ENCODE results near the gene SLC29A4.

DNA sequence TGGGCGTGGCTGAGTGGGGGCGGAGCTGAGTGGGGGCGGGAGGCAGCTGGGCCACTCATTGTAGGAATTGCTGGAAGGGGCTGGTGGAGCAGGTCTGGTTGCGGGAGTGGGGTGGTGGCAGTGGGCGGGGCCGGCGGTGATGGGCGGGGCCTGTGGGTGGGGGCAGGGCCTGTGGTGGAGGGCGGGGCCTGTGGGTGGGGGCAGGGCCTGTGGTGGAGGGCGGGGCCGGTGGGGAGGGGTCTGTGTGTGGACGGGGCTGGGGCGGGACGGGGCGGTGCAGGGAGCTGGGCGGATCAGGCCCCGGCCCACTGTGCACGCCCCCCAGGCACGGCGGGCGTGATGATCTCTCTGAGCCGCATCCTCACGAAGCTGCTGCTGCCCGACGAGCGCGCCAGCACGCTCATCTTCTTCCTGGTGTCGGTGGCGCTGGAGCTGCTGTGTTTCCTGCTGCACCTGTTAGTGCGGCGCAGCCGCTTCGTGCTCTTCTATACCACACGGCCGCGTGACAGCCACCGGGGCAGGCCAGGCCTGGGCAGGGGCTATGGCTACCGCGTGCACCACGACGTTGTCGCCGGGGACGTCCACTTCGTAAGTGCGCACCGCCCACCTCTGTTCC is 14.0 kb downstream of the SLC29A4 start:
- TF ChIP-seq, protein P1, sequence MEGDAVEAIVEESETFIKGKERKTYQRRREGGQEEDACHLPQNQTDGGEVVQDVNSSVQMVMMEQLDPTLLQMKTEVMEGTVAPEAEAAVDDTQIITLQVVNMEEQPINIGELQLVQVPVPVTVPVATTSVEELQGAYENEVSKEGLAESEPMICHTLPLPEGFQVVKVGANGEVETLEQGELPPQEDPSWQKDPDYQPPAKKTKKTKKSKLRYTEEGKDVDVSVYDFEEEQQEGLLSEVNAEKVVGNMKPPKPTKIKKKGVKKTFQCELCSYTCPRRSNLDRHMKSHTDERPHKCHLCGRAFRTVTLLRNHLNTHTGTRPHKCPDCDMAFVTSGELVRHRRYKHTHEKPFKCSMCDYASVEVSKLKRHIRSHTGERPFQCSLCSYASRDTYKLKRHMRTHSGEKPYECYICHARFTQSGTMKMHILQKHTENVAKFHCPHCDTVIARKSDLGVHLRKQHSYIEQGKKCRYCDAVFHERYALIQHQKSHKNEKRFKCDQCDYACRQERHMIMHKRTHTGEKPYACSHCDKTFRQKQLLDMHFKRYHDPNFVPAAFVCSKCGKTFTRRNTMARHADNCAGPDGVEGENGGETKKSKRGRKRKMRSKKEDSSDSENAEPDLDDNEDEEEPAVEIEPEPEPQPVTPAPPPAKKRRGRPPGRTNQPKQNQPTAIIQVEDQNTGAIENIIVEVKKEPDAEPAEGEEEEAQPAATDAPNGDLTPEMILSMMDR (IDR thresholded peaks at IDR 0.05; ENCODE audit: control extremely low read depth in 1 of 3, insufficient read depth in 1 of 3, low read depth in 1 of 3, low read length in 3 of 3): no peak
- TF ChIP-seq MAFK (IDR thresholded peaks at IDR 0.05; ENCODE audit: low read depth, low read length) (no peak), POLR2A (IDR thresholded peaks at IDR 0.05; ENCODE audit: control extremely low read depth in 1 of 2, low read depth in 2 of 2, low read length in 2 of 2) (no peak), EZH2 (IDR thresholded peaks at IDR 0.05; ENCODE audit: low read depth, low read length, severe bottlenecking) (no peak), EP300 (IDR thresholded peaks at IDR 0.05; ENCODE audit: borderline replicate concordance in 1 of 2, low read depth in 2 of 2, low read length in 2 of 2) (no peak), CEBPB (IDR thresholded peaks at IDR 0.05; ENCODE audit: low read depth, low read length) (no peak), BACH1 (IDR thresholded peaks at IDR 0.05; ENCODE audit: low read length) (no peak), RBBP5 (IDR thresholded peaks at IDR 0.05; ENCODE audit: borderline replicate concordance, low read depth, low read length) (no peak), GABPA (IDR thresholded peaks at IDR 0.05; ENCODE audit: borderline replicate concordance, insufficient read depth, low read length) (no peak), POLR2AphosphoS5 (IDR thresholded peaks at IDR 0.05; ENCODE audit: low read depth, low read length) (no peak), CBX8 (IDR thresholded peaks at IDR 0.05; ENCODE audit: borderline replicate concordance, low read depth, low read length) (no peak), SP1 (IDR thresholded peaks at IDR 0.05; ENCODE audit: low read depth, low read length) (no peak), HDAC2 (IDR thresholded peaks at IDR 0.05; ENCODE audit: borderline replicate concordance in 1 of 2, low read depth in 2 of 2, low read length in 2 of 2) (no peak)
- TF ChIP-seq, protein P2, sequence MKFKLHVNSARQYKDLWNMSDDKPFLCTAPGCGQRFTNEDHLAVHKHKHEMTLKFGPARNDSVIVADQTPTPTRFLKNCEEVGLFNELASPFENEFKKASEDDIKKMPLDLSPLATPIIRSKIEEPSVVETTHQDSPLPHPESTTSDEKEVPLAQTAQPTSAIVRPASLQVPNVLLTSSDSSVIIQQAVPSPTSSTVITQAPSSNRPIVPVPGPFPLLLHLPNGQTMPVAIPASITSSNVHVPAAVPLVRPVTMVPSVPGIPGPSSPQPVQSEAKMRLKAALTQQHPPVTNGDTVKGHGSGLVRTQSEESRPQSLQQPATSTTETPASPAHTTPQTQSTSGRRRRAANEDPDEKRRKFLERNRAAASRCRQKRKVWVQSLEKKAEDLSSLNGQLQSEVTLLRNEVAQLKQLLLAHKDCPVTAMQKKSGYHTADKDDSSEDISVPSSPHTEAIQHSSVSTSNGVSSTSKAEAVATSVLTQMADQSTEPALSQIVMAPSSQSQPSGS (IDR thresholded peaks at IDR 0.05; ENCODE audit: low read length): no peak
